GM20000 (cell line): ENCODE measurements around the gene C1orf21.

ENCODE experiments used
- DNase-seq: peaks from one replicate; pipeline ENCODE4 v3.0.0; 2012; ENCODE audit warnings: low spot score
- CTCF ChIP-seq: IDR thresholded peaks from 2 replicates; pipeline ENCODE4 v1.5.1; 2012; ENCODE audit warnings: mild to moderate bottlenecking, control low read depth; ENCODE audit errors: extremely low read depth, missing control alignments

Gene C1orf21

GRCh38 chr1:184634296-184634695 is 247.5 kb downstream of the C1orf21 start:
- DNase-seq, result no peak
- TF ChIP-seq CTCF, result no peak

GRCh38 chr1:184635347-184635979 is 248.6 kb downstream of the C1orf21 start:
- no peak for TF ChIP-seq CTCF
- DNase-seq, result no peak

- TF ChIP-seq CTCF, result no peak
- DNase-seq, result no peak
Observed at GRCh38 chr1:184635980-184636431, 249.2 kb downstream of the C1orf21 start.

GRCh38 chr1:184637664-184638240 is 250.9 kb downstream of the C1orf21 start:
- DNase-seq, result no peak
- TF ChIP-seq CTCF, result no peak

GRCh38 chr1:184639205-184639604 is 252.4 kb downstream of the C1orf21 start:
- no peak for DNase-seq
- TF ChIP-seq CTCF, result no peak

GRCh38 chr1:184640505-184640904 is 253.7 kb downstream of the C1orf21 start:
- DNase-seq, result no peak

GRCh38 chr1:184641894-184642293 is 255.1 kb downstream of the C1orf21 start:
- no peak for TF ChIP-seq CTCF
- no peak for DNase-seq

More at GRCh38 chr1:184640505-184640904, 253.7 kb downstream of the C1orf21 start:
- no peak for TF ChIP-seq CTCF
